ENCODE results near the gene PHLDB1. TPM values are rescaled to one million over a fixed set of nuclear protein-coding genes. Genes with fewer than 3 reads are reported as not detected.

Gene PHLDB1
- total and polyA plus RNA-seq, 11 donors, result 86.0 to 129 (median 113) TPM

GRCh38 chr11:118606844-118607228 lies 579 bp upstream of the PHLDB1 start:
- ATAC-seq (no peak), DNase-seq (no peak)
- peaks cover 0 to 18% (median 0%) of the 10 kb centered on the region in 9 donors for H3K27me3 ChIP-seq
- H3K4me1 ChIP-seq, result peaks cover 0 to 73% (median 38%) of the 10 kb centered on the region in 12 donors
- intact Hi-C loops (cut with DNase I), result loop anchor here in 6 of 10 donors (2.0 to 10.0 kb wide), 4 partner anchors 14 to 50 kb away; partner anchors contain the start of gene ARCN1 (in 2 of the 6)
- peak overlapping the region; percentile 73 to 95 (median 84) for H3K27ac ChIP-seq
- H3K36me3 ChIP-seq, result peaks cover 0 to 20% (median 10%) of the 10 kb centered on the region in 9 donors
- no peaks in the 10 kb centered on the region for H3K9me3 ChIP-seq
- TF ChIP-seq CTCF (IDR thresholded peaks at IDR 0.05) (no peak), POLR2A (IDR thresholded peaks at IDR 0.05) (no peak)
- WGBS, 4 donors, result 61 to 71% (median 68%) methylated on average over 7 of the region's 7 CpGs
- peak overlapping the region in 9 of 12 donors; percentile 28 to 95 (median 37) for H3K4me3 ChIP-seq

GRCh38 chr11:118608360-118609227 lies 1.2 kb downstream of the PHLDB1 start:
- peak in 3 of 4 donors; percentile 36 to 60 (median 56) for ATAC-seq
- peak overlapping the region; percentile 85 to 100 (median 95) for H3K27ac ChIP-seq
- intact Hi-C loops (cut with DNase I), result loop anchor here in 7 of 10 donors (1.0 to 10.0 kb wide), 4 partner anchors 36 to 51 kb away; partner anchors contain the start of gene ARCN1 (in 2 of the 7)
- peak; percentile 72 to 89 (median 88) for DNase-seq
- no peaks in the 10 kb centered on the region for H3K9me3 ChIP-seq
- peaks cover 0 to 76% (median 50%) of the 10 kb centered on the region in 12 donors for H3K4me1 ChIP-seq
- H3K36me3 ChIP-seq, result peaks cover 0 to 7% (median 4%) of the 10 kb centered on the region in 9 donors
- TF ChIP-seq POLR2A (IDR thresholded peaks at IDR 0.05) (peak in 1 of 2 donors; percentile 49), CTCF (IDR thresholded peaks at IDR 0.05) (no peak)
- H3K4me3 ChIP-seq, result peak overlapping the region; percentile 63 to 99 (median 82)
- H3K27me3 ChIP-seq, result peaks cover 0 to 18% (median 0%) of the 10 kb centered on the region in 9 donors
- WGBS, 4 donors, result 15 to 32% (median 21%) methylated on average over 40 to 69 of the region's 69 CpGs

- WGBS, 4 donors, result 38 to 45% (median 40%) methylated on average over 42 to 57 of the region's 57 CpGs
- H3K9me3 ChIP-seq, result no peaks in the 10 kb centered on the region
- ATAC-seq (peak in 1 of 4 donors; percentile 0), DNase-seq (no peak)
- peaks cover 0 to 17% (median 14%) of the 10 kb centered on the region in 9 donors for H3K36me3 ChIP-seq
- intact Hi-C loops (cut with DNase I), result loop anchor here in 6 of 10 donors (5.0 to 10.0 kb wide), 3 partner anchors 37 to 48 kb away; partner anchors contain the start of gene ARCN1 (in 2 of the 6)
- H3K27me3 ChIP-seq, result peaks cover 0 to 18% (median 0%) of the 10 kb centered on the region in 9 donors
- TF ChIP-seq POLR2A (IDR thresholded peaks at IDR 0.05) (no peak), CTCF (IDR thresholded peaks at IDR 0.05) (no peak)
- H3K27ac ChIP-seq, result peak overlapping the region; percentile 74 to 100 (median 93)
- peak overlapping the region; percentile 48 to 99 (median 76) for H3K4me3 ChIP-seq
- H3K4me1 ChIP-seq, result peaks cover 0 to 74% (median 44%) of the 10 kb centered on the region in 12 donors
Observed at GRCh38 chr11:118609380-118610224, 2.2 kb downstream of the PHLDB1 start.

Measured in heart left ventricle (tissue), 16 donors.